Measurements from ENCODE around the gene SLC23A2. TPM values are rescaled to one million over a fixed set of nuclear protein-coding genes. Genes with fewer than 3 reads are reported as not detected.
"Not testable (repeated sequence)": the region's sequence is repeated elsewhere in the genome, so short reads cannot be mapped to it uniquely, and the experiment has no call there.

Gene SLC23A2
- total RNA-seq (2014; rRNA removed; shearing (Covaris generic)), result 18.0 and 21.1 TPM in 2 replicates
- 15.8 and 19.8 TPM in 2 replicates for polyA plus RNA-seq (2015; cell fraction: cytosol; rRNA removed)
- 45.4 and 47.1 TPM in 2 replicates for polyA plus RNA-seq (2015; cell fraction: nucleus; rRNA removed)

- no peak for DNase-seq (ENCODE audit: low read depth)
These were observed at the start of gene SLC23A2 for GRCh38 chr20:5001174-5002076. Gene SLC23A2 (minus strand): TSS chr20:5001510. CDS start chr20:4932562, 68,948 bp downstream.

- no peak for DNase-seq (ENCODE audit: low read depth)
These were observed 45.5 kb upstream of the SLC23A2 start for GRCh38 chr20:5046656-5047339.

- no peak for DNase-seq (ENCODE audit: low read depth)
These were observed 44.6 kb upstream of the SLC23A2 start for GRCh38 chr20:5045906-5046305.

- DNase-seq (ENCODE audit: low read depth), result no peak
These were observed 42.8 kb upstream of the SLC23A2 start for GRCh38 chr20:5044075-5044620.

- DNase-seq (ENCODE audit: low read depth), result no peak
These were observed 40.1 kb upstream of the SLC23A2 start for GRCh38 chr20:5041433-5041832.

GRCh38 chr20:5040345-5040744 is 39.0 kb upstream of the SLC23A2 start:
- no peak for DNase-seq (ENCODE audit: low read depth)

- no peak for DNase-seq (ENCODE audit: low read depth)
These were observed 38.6 kb upstream of the SLC23A2 start for GRCh38 chr20:5039889-5040288.

GRCh38 chr20:5039255-5039657 is 37.9 kb upstream of the SLC23A2 start:
- no peak for DNase-seq (ENCODE audit: low read depth)

GRCh38 chr20:5036828-5037227 is 35.5 kb upstream of the SLC23A2 start:
- no peak for DNase-seq (ENCODE audit: low read depth)

GRCh38 chr20:5035518-5035917 is 34.2 kb upstream of the SLC23A2 start:
- not testable (repeated sequence) for DNase-seq (ENCODE audit: low read depth)

GRCh38 chr20:5033566-5033965 is 32.3 kb upstream of the SLC23A2 start:
- DNase-seq (ENCODE audit: low read depth), result no peak

GRCh38 chr20:5031701-5032100 is 30.4 kb upstream of the SLC23A2 start:
- not testable (repeated sequence) for DNase-seq (ENCODE audit: low read depth)

- no peak for DNase-seq (ENCODE audit: low read depth)
These were observed 29.9 kb upstream of the SLC23A2 start for GRCh38 chr20:5031206-5031557.

GRCh38 chr20:5030348-5031205 is 29.3 kb upstream of the SLC23A2 start:
- no peak for DNase-seq (ENCODE audit: low read depth)

GRCh38 chr20:5028258-5029059 is 27.1 kb upstream of the SLC23A2 start:
- DNase-seq (ENCODE audit: low read depth), result not testable (repeated sequence)

GRCh38 chr20:5024982-5025381 is 23.7 kb upstream of the SLC23A2 start:
- no peak for DNase-seq (ENCODE audit: low read depth)

- no peak for DNase-seq (ENCODE audit: low read depth)
These were observed 22.8 kb upstream of the SLC23A2 start for GRCh38 chr20:5024103-5024502.

- DNase-seq (ENCODE audit: low read depth), result not testable (repeated sequence)
These were observed 21.9 kb upstream of the SLC23A2 start for GRCh38 chr20:5023171-5023570.

- DNase-seq (ENCODE audit: low read depth), result no peak
These were observed 19.4 kb upstream of the SLC23A2 start for GRCh38 chr20:5020760-5021159.

All from HT1080 (cell line).